ENCODE results near the gene CNTNAP2.

DNA sequence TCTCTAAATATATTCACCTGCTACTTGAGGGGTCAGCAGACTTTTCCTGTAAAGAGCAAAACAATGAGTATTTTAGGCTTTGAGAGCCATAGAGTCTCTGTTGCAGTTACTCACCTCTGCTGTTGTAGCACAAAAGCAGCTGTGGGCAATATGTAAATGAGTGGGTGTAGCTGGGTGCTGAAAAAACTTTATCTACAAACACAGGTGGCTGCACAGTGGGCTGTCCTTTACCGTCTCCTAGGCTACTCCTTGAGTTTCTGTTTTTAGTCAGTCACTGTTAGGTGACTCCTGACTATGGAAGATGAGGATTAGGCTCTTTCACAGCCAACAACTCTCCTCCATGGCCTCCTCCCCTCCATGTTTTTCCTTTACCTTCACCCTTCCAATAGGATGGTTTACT is 2187.9 kb downstream of the CNTNAP2 start:
- TF ChIP-seq, protein P1, sequence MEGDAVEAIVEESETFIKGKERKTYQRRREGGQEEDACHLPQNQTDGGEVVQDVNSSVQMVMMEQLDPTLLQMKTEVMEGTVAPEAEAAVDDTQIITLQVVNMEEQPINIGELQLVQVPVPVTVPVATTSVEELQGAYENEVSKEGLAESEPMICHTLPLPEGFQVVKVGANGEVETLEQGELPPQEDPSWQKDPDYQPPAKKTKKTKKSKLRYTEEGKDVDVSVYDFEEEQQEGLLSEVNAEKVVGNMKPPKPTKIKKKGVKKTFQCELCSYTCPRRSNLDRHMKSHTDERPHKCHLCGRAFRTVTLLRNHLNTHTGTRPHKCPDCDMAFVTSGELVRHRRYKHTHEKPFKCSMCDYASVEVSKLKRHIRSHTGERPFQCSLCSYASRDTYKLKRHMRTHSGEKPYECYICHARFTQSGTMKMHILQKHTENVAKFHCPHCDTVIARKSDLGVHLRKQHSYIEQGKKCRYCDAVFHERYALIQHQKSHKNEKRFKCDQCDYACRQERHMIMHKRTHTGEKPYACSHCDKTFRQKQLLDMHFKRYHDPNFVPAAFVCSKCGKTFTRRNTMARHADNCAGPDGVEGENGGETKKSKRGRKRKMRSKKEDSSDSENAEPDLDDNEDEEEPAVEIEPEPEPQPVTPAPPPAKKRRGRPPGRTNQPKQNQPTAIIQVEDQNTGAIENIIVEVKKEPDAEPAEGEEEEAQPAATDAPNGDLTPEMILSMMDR (IDR thresholded peaks at IDR 0.05 in 4 of 5, conservative IDR thresholded peaks at IDR 0.05 in 1 of 5): no peak
- TF ChIP-seq POLR2A (IDR thresholded peaks at IDR 0.05): no peak

All from gastrocnemius medialis (tissue), 4 donors.